Measurements from ENCODE around the gene HSD17B11.

DNA sequence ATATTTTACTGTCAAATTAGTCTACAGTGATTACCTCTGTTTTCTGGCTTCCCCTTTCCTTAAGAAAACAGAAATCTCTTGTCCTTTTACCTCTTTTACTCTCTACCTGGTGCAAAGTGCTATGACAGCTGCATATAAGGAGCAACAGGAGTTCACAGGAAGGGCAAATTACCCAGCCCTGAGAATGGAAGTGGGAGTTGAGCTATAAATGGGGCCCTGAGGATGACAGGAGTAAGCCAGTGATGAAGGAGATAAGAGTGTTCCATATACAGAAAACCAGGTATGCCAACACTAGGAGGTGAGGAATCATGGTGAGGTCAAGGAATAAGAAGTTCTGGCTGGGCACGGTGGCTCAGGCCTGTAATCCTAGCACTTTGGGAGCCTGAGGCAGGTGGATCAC is 63.9 kb downstream of the HSD17B11 start:
- no peak for TF ChIP-seq EZH2 (IDR thresholded peaks at IDR 0.05; ENCODE audit: borderline replicate concordance)
- TF ChIP-seq, protein P1, sequence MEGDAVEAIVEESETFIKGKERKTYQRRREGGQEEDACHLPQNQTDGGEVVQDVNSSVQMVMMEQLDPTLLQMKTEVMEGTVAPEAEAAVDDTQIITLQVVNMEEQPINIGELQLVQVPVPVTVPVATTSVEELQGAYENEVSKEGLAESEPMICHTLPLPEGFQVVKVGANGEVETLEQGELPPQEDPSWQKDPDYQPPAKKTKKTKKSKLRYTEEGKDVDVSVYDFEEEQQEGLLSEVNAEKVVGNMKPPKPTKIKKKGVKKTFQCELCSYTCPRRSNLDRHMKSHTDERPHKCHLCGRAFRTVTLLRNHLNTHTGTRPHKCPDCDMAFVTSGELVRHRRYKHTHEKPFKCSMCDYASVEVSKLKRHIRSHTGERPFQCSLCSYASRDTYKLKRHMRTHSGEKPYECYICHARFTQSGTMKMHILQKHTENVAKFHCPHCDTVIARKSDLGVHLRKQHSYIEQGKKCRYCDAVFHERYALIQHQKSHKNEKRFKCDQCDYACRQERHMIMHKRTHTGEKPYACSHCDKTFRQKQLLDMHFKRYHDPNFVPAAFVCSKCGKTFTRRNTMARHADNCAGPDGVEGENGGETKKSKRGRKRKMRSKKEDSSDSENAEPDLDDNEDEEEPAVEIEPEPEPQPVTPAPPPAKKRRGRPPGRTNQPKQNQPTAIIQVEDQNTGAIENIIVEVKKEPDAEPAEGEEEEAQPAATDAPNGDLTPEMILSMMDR (IDR thresholded peaks at IDR 0.05; ENCODE audit: poor library complexity) = no peak

All from hepatocyte (in vitro differentiated cells).